IMR-90 (cell line): Measurements from ENCODE around the gene SH3RF3. TPM values are rescaled to one million over a fixed set of nuclear protein-coding genes. Genes with fewer than 3 reads are reported as not detected.

Source experiments
- ATAC-seq: fragments of 200-7000 bp; cut with Tn5 transposase; 2 replicates; pipeline ENCODE4 v1.9.1; 2020; ENCODE audit warnings: low read depth, mild to moderate bottlenecking, moderate library complexity
- BruUV-seq: library from RNA; stranded (reverse); fragments of 400-500 nt; replicated peaks from 2 replicates; lab custom pipeline; 2021; lab: Mats Ljungman, UMichigan
- CTCF ChIA-PET: fragments of 300-600 bp; formaldehyde crosslinking; extraction: SDS; loops from one replicate; lab custom pipeline; 2021; ENCODE audit warnings: antibody characterized with exemption; lab: Yijun Ruan, JAX
- POLR2A ChIA-PET: fragments of 300-600 bp; sonication (Branson Sonifier 250); formaldehyde crosslinking; loops from one replicate; lab custom pipeline; 2022; ENCODE audit warnings: antibody characterized with exemption; ENCODE audit not compliant: unreplicated experiment; lab: Charles Lee
- DNase-seq: peaks from one replicate; pipeline ENCODE4 v3.0.0; 2013
- H2AFZ ChIP-seq: replicated peaks from 2 replicates; pipeline ENCODE3; 2013; ENCODE audit warnings: low read length, mild to moderate bottlenecking; ENCODE audit not compliant: poor library complexity
- H2AK5ac ChIP-seq: 2 replicates; pipeline ENCODE4 v1.6.1; 2013; ENCODE audit warnings: low read depth, low read length, inconsistent platforms
- H2AK9ac ChIP-seq: replicated peaks from 2 replicates; pipeline ENCODE3; 2013; ENCODE audit warnings: mild to moderate bottlenecking, low read depth, low read length, moderate library complexity; ENCODE audit not compliant: poor library complexity
- H2BK120ac ChIP-seq: 2 replicates; pipeline ENCODE4 v1.6.1; 2013; ENCODE audit warnings: low read depth, low read length, inconsistent platforms
- H2BK15ac ChIP-seq: 3 replicates; pipeline ENCODE4 v1.6.1; 2013; ENCODE audit warnings: low read depth, low read length, inconsistent platforms
- H2BK20ac ChIP-seq: 2 replicates; pipeline ENCODE4 v1.6.1; 2013; ENCODE audit warnings: low read depth, mild to moderate bottlenecking, inconsistent platforms, low read length, moderate library complexity
- H2BK5ac ChIP-seq: 2 replicates; pipeline ENCODE4 v1.6.1; 2013; ENCODE audit warnings: mild to moderate bottlenecking, low read depth, low read length, inconsistent platforms; ENCODE audit not compliant: poor library complexity, severe bottlenecking
- H3K14ac ChIP-seq: replicated peaks from 2 replicates; pipeline ENCODE4 v1.6.1; 2013; ENCODE audit warnings: low read depth, low read length, inconsistent platforms
- H3K18ac ChIP-seq: 2 replicates; pipeline ENCODE4 v1.6.1; 2013; ENCODE audit warnings: low read depth, low read length, control low read depth
- H3K23ac ChIP-seq: 2 replicates; pipeline ENCODE4 v1.6.1; 2013; ENCODE audit warnings: low read depth, low read length, inconsistent platforms
- H3K27ac ChIP-seq: 2 replicates; pipeline ENCODE4 v1.5.1; 2013; ENCODE audit warnings: mild to moderate bottlenecking, control low read depth, low read length; ENCODE audit not compliant: insufficient read depth
- H3K27me3 ChIP-seq: 2 replicates; pipeline ENCODE4 v1.6.1; 2013; ENCODE audit warnings: low read length; ENCODE audit not compliant: control insufficient read depth, insufficient read depth
- H3K36me3 ChIP-seq: 2 replicates; pipeline ENCODE4 v1.6.1; 2013; ENCODE audit warnings: low read length, mixed read lengths; ENCODE audit not compliant: control insufficient read depth, insufficient read depth
- H3K4ac ChIP-seq: 2 replicates; pipeline ENCODE4 v1.6.1; 2013; ENCODE audit warnings: low read depth, low read length, inconsistent platforms
- H3K4me1 ChIP-seq: 2 replicates; pipeline ENCODE4 v1.6.1; 2013; ENCODE audit warnings: low read length, mixed read lengths; ENCODE audit not compliant: control insufficient read depth, insufficient read depth
- H3K4me2 ChIP-seq: 2 replicates; pipeline ENCODE4 v1.6.1; 2013; ENCODE audit warnings: low read depth, mild to moderate bottlenecking, control low read depth, low read length, moderate library complexity
- H3K4me3 ChIP-seq: 2 replicates; pipeline ENCODE4 v1.5.1; 2013; ENCODE audit warnings: low read depth, mild to moderate bottlenecking, control low read depth, low read length, moderate library complexity; ENCODE audit not compliant: insufficient read depth
- H3K56ac ChIP-seq: 2 replicates; pipeline ENCODE4 v1.6.1; 2013; ENCODE audit warnings: low read length, inconsistent platforms; ENCODE audit not compliant: insufficient read depth; ENCODE audit errors: extremely low read depth
- H3K79me1 ChIP-seq, 2 experiments: 2 replicates each; pipeline ENCODE4 v1.6.1; 2013; ENCODE audit warnings: low read length in 2 of 2, inconsistent platforms in 1 of 2, low read depth in 1 of 2
- H3K9ac ChIP-seq: 2 replicates; pipeline ENCODE4 v1.6.1; 2013; ENCODE audit warnings: low read depth, low read length, control low read depth
- H3K9me1 ChIP-seq: 2 replicates; pipeline ENCODE4 v1.6.1; 2013; ENCODE audit warnings: low read length, inconsistent platforms; ENCODE audit not compliant: insufficient read depth
- H3K9me3 ChIP-seq: 2 replicates; pipeline ENCODE4 v1.6.1; 2013; ENCODE audit warnings: low read length; ENCODE audit not compliant: control insufficient read depth, insufficient read depth
- H4K20me1 ChIP-seq: 2 replicates; pipeline ENCODE4 v1.6.1; 2013; ENCODE audit warnings: low read length, inconsistent platforms; ENCODE audit not compliant: insufficient read depth
- H4K5ac ChIP-seq: 2 replicates; pipeline ENCODE4 v1.6.1; 2013; ENCODE audit warnings: mild to moderate bottlenecking, low read depth, low read length, control low read depth
- H4K8ac ChIP-seq, 2 experiments: 2 replicates each; pipeline ENCODE4 v1.6.1; 2013; ENCODE audit warnings: low read depth in 2 of 2, low read length in 2 of 2, control low read depth in 1 of 2, inconsistent platforms in 1 of 2
- H4K91ac ChIP-seq: 2 replicates; pipeline ENCODE4 v1.6.1; 2013; ENCODE audit warnings: low read depth, low read length, inconsistent platforms; ENCODE audit not compliant: insufficient read depth
- CHD1 ChIP-seq: IDR thresholded peaks from 2 replicates; pipeline ENCODE4 v1.6.1; 2012; ENCODE audit warnings: low read depth, low read length, improper control_type of control experiment
- CTCF ChIP-seq: conservative IDR thresholded peaks from 2 replicates; pipeline ENCODE4 v1.5.1; 2012; ENCODE audit warnings: mild to moderate bottlenecking, low read depth, low read length, improper control_type of control experiment
- FOS ChIP-seq: fragments of 150-350 bp; IDR thresholded peaks from 2 replicates; pipeline ENCODE4 v1.6.1; 2016; ENCODE audit warnings: low read depth, low read length
- MAFK ChIP-seq: IDR thresholded peaks from 2 replicates; pipeline ENCODE4 v1.6.1; 2012; ENCODE audit warnings: low read depth, low read length, improper control_type of control experiment
- MAZ ChIP-seq: IDR thresholded peaks from 2 replicates; pipeline ENCODE4 v1.6.1; 2012; ENCODE audit warnings: low read depth, mild to moderate bottlenecking, low read length, improper control_type of control experiment, moderate library complexity, borderline replicate concordance
- MXI1 ChIP-seq: IDR thresholded peaks from 2 replicates; pipeline ENCODE4 v1.6.1; 2012; ENCODE audit warnings: low read depth, mild to moderate bottlenecking, low read length, moderate library complexity, borderline replicate concordance
- NFE2L2 ChIP-seq: fragments of 150-350 bp; IDR thresholded peaks from 2 replicates; pipeline ENCODE4 v1.6.1; 2016; ENCODE audit warnings: low read depth, mild to moderate bottlenecking, low read length
- POLR2A ChIP-seq: IDR thresholded peaks from 2 replicates; pipeline ENCODE4 v1.6.1; 2012; ENCODE audit warnings: mild to moderate bottlenecking, low read depth, low read length
- RAD21 ChIP-seq: IDR thresholded peaks from 2 replicates; pipeline ENCODE4 v1.6.1; 2012; ENCODE audit warnings: low read length, improper control_type of control experiment
- RCOR1 ChIP-seq: IDR thresholded peaks from 2 replicates; pipeline ENCODE4 v1.6.1; 2012; ENCODE audit warnings: mild to moderate bottlenecking, low read length, improper control_type of control experiment; ENCODE audit not compliant: insufficient replicate concordance
- RFX5 ChIP-seq: IDR thresholded peaks from 2 replicates; pipeline ENCODE4 v1.8.0; 2012; ENCODE audit warnings: low read depth, mild to moderate bottlenecking, low read length, moderate library complexity
- SMC3 ChIP-seq: fragments of 150-350 bp; IDR thresholded peaks from 2 replicates; pipeline ENCODE4 v1.6.1; 2016; ENCODE audit warnings: low read depth, mild to moderate bottlenecking, antibody characterized with exemption, low read length, moderate library complexity
- WGBS, 2 experiments: methylation state at CpG; one replicate each; pipeline versions ENCODE4 v1.1.5 to v1.1.7; 2013; ENCODE audit warnings: missing lambda C conversion rate in 2 of 2; ENCODE audit not compliant: insufficient read length in 1 of 2; ENCODE audit errors: extremely low coverage in 2 of 2; 5-methylcytosine and 5-hydroxymethylcytosine counted together
- dilution Hi-C: fragments of 300-500 bp; cut with HindIII; formaldehyde crosslinking; loops from one replicate; pipeline ENCODE4 v1.14.3; 2018; ENCODE audit warnings: low sequenced_read_pairs; ENCODE audit not compliant: unreplicated experiment
- in situ Hi-C: fragments of 300-500 bp; cut with MboI; formaldehyde crosslinking; loops from 3 replicates; pipeline ENCODE4 v1.14.3; 2019; ENCODE audit warnings: low sequenced_read_pairs, inconsistent platforms, mixed read lengths
- intact Hi-C: fragments of 100-400 bp; cut with micrococcal nuclease; formaldehyde crosslinking; loops from 2 replicates; pipeline ENCODE4 v1.10.0; 2022
- polyA plus RNA-seq, 3 experiments: library from polyadenylated mRNA; depleted of rRNA; stranded (reverse); fragments of >200 nt; gene quantifications; 2 replicates each; pipeline ENCODE4 v1.2.3, GENCODE V29; 2012; ENCODE audit warnings: low replicate concordance in 1 of 3
- total RNA-seq: library from RNA; depleted of rRNA; stranded (reverse); fragments of >200 nt; gene quantifications from 2 replicates; pipeline ENCODE4 v1.2.3, GENCODE V29; 2012
- TF ChIP-seq, protein P1 (sequence below): fragments of 150-350 bp; IDR thresholded peaks from 2 replicates; pipeline ENCODE4 v1.6.1; 2016; ENCODE audit warnings: low read depth, mild to moderate bottlenecking, low read length, moderate library complexity, borderline replicate concordance

SH3RF3 gene
- total and polyA plus RNA-seq, 2 of the 4 experiments (the other 2 are of a cell fraction), result 3.4 to 5.3 TPM

DNA sequence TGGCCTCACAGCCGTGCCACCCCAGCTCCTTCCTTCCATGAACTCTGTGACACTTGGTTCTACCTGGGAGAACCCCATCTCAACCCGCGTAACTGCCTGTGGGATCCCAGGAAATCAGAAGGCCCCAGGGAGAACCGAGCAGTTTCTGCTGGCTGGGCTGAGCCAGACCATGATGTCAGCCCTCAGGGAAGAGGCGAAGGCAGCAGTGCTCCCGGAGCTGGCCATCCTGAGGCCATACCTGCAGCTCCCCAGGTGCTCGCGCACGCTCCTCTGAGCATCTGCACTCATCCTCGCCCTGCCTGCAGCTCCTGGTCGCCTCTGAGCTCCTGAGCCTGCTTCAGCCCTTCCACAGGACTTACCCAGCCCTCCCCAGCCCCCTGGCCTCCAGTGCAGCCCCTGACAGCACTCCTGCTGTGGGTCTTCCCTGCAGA, 298.7 kb downstream of the SH3RF3 start:
- H3K18ac ChIP-seq, result no peak overlapping the region
- no peak overlapping the region for H2BK5ac ChIP-seq
- TF ChIP-seq POLR2A, result no peak
- no peak for TF ChIP-seq NFE2L2
- no peak for TF ChIP-seq RCOR1
- no peak for TF ChIP-seq CTCF
- no peak for TF ChIP-seq MXI1
- TF ChIP-seq, protein P1, sequence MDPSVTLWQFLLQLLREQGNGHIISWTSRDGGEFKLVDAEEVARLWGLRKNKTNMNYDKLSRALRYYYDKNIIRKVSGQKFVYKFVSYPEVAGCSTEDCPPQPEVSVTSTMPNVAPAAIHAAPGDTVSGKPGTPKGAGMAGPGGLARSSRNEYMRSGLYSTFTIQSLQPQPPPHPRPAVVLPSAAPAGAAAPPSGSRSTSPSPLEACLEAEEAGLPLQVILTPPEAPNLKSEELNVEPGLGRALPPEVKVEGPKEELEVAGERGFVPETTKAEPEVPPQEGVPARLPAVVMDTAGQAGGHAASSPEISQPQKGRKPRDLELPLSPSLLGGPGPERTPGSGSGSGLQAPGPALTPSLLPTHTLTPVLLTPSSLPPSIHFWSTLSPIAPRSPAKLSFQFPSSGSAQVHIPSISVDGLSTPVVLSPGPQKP, result no peak
- no peak for TF ChIP-seq MAFK
- TF ChIP-seq FOS, result no peak
- no peak for TF ChIP-seq SMC3
- TF ChIP-seq MAZ, result no peak
- TF ChIP-seq RFX5, result no peak
- TF ChIP-seq RAD21, result no peak
- no peak for TF ChIP-seq CHD1
- WGBS, 2 experiments, result 90% methylated on average over 3 of the region's 11 CpGs; no CpG with 5 or more reads in 1 of the 2 experiments
- ATAC-seq, result no peak
- no peak overlapping the region for H3K4ac ChIP-seq
- no peak overlapping the region for H2AK9ac ChIP-seq
- H3K9me3 ChIP-seq, result no peaks in the 10 kb centered on the region
- H3K4me2 ChIP-seq, result no peak overlapping the region
- dilution Hi-C loops, result no loop called here
- no peak overlapping the region for H3K23ac ChIP-seq
- H2AK5ac ChIP-seq, result no peak overlapping the region
- no peak overlapping the region for H4K5ac ChIP-seq
- no peak overlapping the region for H4K91ac ChIP-seq
- no peaks in the 10 kb centered on the region for H3K27me3 ChIP-seq
- no peak overlapping the region for H3K14ac ChIP-seq
- in situ Hi-C loops, result no loop called here
- no peak overlapping the region for H2BK15ac ChIP-seq
- H3K27ac ChIP-seq, result no peak overlapping the region
- intact Hi-C loops, result no loop called here
- H3K9me1 ChIP-seq, result peaks cover 18% of the 10 kb centered on the region
- no peak overlapping the region for H3K4me3 ChIP-seq
- peaks cover 7% of the 10 kb centered on the region; the same call in 1 of the 2 replicates for H4K20me1 ChIP-seq
- H3K56ac ChIP-seq, result no peak overlapping the region
- no peak overlapping the region for H3K9ac ChIP-seq
- ChIA-PET CTCF (no interaction called here), POLR2A (no interaction called here)
- no TSS peak for BruUV-seq
- no peak overlapping the region for H4K8ac ChIP-seq
- H3K4me1 ChIP-seq, result peaks cover 3% of the 10 kb centered on the region; the same call in 1 of the 2 replicates
- H3K79me1 ChIP-seq, result peaks cover 2 to 19% of the 10 kb centered on the region in 2 experiments; a peak in 3 of 4 replicates
- H2AFZ ChIP-seq, result no peak overlapping the region
- H3K36me3 ChIP-seq, result peaks cover 22% of the 10 kb centered on the region
- DNase-seq, result no peak
- H2BK120ac ChIP-seq, result no peak overlapping the region
- H2BK20ac ChIP-seq, result no peak overlapping the region
